Activated CD4-positive, CD25-positive, alpha-beta regulatory T cell treated with anti-CD3 and anti-CD28 coated beads, Interleukin-2, amount 50 U/mL, for 16 hours (primary cell): ENCODE data around the gene ALG12.

Experiments used
- DNase-seq: peaks from one replicate; pipeline ENCODE4 v3.0.0-alpha.2; 2020; ENCODE audit warnings: low read depth, low spot score

Gene ALG12

GRCh38 chr22:49889071-49889470, 29.2 kb downstream of the ALG12 start:
- DNase-seq, result no peak

GRCh38 chr22:49887702-49888101, 30.5 kb downstream of the ALG12 start:
- no peak for DNase-seq

GRCh38 chr22:49887064-49887451, 31.2 kb downstream of the ALG12 start:
- DNase-seq, result no peak

GRCh38 chr22:49886346-49887063, 31.7 kb downstream of the ALG12 start:
- DNase-seq, result no peak

- no peak for DNase-seq
Measured at GRCh38 chr22:49885881-49886280, 32.4 kb downstream of the ALG12 start.

- no peak for DNase-seq
Measured at GRCh38 chr22:49885281-49885680, 33.0 kb downstream of the ALG12 start.

- DNase-seq, result no peak
Measured at GRCh38 chr22:49884503-49885260, 33.6 kb downstream of the ALG12 start.

GRCh38 chr22:49884075-49884474, 34.2 kb downstream of the ALG12 start:
- DNase-seq, result no peak

- DNase-seq, result no peak
Measured at GRCh38 chr22:49883294-49883640, 35.0 kb downstream of the ALG12 start.

GRCh38 chr22:49882519-49883293, 35.5 kb downstream of the ALG12 start:
- DNase-seq, result no peak

- no peak for DNase-seq
Measured at GRCh38 chr22:49881856-49882255, 36.4 kb downstream of the ALG12 start.

- DNase-seq, result no peak
Measured at GRCh38 chr22:49880281-49880680, 38.0 kb downstream of the ALG12 start.

- DNase-seq, result no peak
Measured at GRCh38 chr22:49879871-49880270, 38.4 kb downstream of the ALG12 start.

- DNase-seq, result no peak
Measured at GRCh38 chr22:49878206-49878605, 40.0 kb downstream of the ALG12 start.

- no peak for DNase-seq
Measured at GRCh38 chr22:49877642-49878041, 40.6 kb downstream of the ALG12 start.

GRCh38 chr22:49873228-49873940, 44.9 kb downstream of the ALG12 start:
- no peak for DNase-seq

GRCh38 chr22:49872347-49872746, 45.9 kb downstream of the ALG12 start:
- no peak for DNase-seq

GRCh38 chr22:49871482-49871881, 46.8 kb downstream of the ALG12 start:
- no peak for DNase-seq

GRCh38 chr22:49869845-49870712, 48.2 kb downstream of the ALG12 start:
- DNase-seq, result no peak

GRCh38 chr22:49869086-49869830, 49.0 kb downstream of the ALG12 start:
- no peak for DNase-seq
